ENCODE results near the gene TMEM273.

- TF ChIP-seq, protein P1, sequence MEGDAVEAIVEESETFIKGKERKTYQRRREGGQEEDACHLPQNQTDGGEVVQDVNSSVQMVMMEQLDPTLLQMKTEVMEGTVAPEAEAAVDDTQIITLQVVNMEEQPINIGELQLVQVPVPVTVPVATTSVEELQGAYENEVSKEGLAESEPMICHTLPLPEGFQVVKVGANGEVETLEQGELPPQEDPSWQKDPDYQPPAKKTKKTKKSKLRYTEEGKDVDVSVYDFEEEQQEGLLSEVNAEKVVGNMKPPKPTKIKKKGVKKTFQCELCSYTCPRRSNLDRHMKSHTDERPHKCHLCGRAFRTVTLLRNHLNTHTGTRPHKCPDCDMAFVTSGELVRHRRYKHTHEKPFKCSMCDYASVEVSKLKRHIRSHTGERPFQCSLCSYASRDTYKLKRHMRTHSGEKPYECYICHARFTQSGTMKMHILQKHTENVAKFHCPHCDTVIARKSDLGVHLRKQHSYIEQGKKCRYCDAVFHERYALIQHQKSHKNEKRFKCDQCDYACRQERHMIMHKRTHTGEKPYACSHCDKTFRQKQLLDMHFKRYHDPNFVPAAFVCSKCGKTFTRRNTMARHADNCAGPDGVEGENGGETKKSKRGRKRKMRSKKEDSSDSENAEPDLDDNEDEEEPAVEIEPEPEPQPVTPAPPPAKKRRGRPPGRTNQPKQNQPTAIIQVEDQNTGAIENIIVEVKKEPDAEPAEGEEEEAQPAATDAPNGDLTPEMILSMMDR (conservative IDR thresholded peaks at IDR 0.05 in 1 of 2, IDR thresholded peaks at IDR 0.05 in 1 of 2; ENCODE audit: extremely low read depth in 1 of 2, insufficient read depth in 1 of 2, low read depth in 1 of 2, low read length in 2 of 2), result no peak
- TF ChIP-seq EZH2 (IDR thresholded peaks at IDR 0.05; ENCODE audit: borderline replicate concordance, low read length), result no peak
Observed at GRCh38 chr10:49169776-49170175, 18.4 kb downstream of the TMEM273 start.

Data from mammary epithelial cell (primary cell).